HL-60/S4 treated with retinoic acid at 250 ng/mL for 4 days and 3 days (cell line): Measurements from ENCODE around the gene HRC.
"Not testable (repeated sequence)": the region's sequence is repeated elsewhere in the genome, so short reads cannot be mapped to it uniquely, and the experiment has no call there.

Experiments used
- in situ Hi-C: fragments of 300-500 bp; cut with MboI; formaldehyde crosslinking; loops from 2 replicates; pipeline ENCODE4 v1.7.0; 2022; ENCODE audit warnings: low sequenced_read_pairs

Gene HRC

GRCh38 chr19:49161987-49162386, 6.8 kb upstream of the HRC start:
- in situ Hi-C loops = no loop called here

DNA sequence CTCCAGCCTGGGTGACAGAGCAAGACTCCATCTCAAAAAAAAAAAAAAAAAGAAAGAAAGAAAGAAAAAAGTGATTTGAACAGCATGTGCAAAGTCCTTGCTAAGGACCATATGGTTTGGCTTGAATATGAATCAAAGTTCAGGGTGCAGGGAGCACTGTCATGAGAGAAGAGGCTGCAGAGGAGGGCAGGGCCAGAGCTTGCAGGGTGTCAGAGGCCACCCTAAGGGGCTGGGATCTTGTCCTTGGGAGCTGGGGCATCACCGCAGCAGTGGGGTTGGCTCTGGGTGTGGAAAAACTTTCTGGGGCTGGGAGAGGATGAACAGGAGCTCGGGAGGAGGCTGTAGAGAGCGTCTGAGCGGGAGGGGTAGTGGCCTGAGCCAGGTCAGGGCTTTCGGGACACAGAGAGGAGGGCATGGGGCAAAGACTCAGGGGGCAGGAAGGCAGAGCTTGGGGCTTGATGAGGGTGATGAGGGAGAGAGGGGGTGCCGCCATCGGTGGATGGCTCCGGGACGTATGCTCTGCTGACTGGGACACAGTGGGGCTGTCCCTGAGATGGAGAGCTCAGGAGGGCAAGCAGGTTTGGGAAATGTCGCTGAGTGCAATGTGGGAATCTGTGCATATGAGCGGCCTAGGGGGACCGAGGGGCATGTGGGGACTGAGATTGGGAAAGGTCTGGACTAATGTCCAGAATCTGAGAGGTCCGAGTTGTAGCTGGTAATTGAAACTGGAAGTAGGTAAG, 5.4 kb upstream of the HRC start:
- in situ Hi-C loops = no loop called here

DNA sequence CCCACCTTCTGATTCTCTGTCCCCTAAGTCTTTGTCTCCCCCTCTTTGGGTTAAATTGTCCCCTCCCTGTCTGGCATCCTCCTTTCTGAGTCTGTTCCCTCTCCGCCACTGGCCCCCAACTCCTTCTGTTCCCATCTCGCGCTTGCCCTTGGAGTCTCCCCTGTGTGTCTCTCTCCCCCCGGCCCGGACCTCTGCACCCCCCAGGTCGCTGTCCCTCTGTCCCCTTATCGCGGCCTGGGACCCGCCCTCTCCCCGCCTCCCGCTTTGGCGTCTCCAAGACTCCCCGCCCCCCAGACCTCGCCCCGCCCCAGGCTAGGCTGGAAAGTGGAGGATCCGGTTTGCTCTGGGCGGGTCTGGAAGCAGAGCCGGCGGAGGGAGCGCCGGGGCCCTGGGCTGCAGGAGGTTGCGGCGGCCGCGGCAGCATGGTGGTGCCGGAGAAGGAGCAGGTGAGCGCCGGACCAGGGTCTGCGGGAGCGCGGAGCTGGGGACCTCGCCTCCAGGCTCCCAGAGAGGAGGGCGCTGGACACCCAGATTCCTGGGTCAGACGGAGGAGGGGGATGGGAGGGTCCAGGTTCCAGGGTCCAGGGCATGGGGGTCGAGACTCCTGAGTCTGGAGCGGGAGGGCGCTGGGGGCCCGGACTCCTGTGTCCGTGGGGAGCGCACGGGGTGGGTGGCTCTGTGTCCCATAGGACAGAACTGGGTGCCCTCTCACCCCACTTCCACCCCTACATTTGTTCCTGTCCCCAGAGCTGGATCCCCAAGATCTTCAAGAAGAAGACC, 2.4 kb upstream of the HRC start, which contains the start of gene TRPM4:
TRPM4 (plus strand) TSS at position 348 of the 780 bp plus-strand sequence; CDS start at position 423, 75 bp downstream.
- in situ Hi-C loops = no loop called here

- in situ Hi-C loops = no loop called here
Observed at GRCh38 chr19:49155820-49156346, 687 bp upstream of the HRC start.

GRCh38 chr19:49154279-49154678, 917 bp downstream of the HRC start:
- in situ Hi-C loops = no loop called here

- in situ Hi-C loops = no loop called here
Observed at GRCh38 chr19:49153167-49153809, 1.9 kb downstream of the HRC start.

- in situ Hi-C loops = no loop called here
Observed at GRCh38 chr19:49152119-49152550, 3.1 kb downstream of the HRC start.

DNA sequence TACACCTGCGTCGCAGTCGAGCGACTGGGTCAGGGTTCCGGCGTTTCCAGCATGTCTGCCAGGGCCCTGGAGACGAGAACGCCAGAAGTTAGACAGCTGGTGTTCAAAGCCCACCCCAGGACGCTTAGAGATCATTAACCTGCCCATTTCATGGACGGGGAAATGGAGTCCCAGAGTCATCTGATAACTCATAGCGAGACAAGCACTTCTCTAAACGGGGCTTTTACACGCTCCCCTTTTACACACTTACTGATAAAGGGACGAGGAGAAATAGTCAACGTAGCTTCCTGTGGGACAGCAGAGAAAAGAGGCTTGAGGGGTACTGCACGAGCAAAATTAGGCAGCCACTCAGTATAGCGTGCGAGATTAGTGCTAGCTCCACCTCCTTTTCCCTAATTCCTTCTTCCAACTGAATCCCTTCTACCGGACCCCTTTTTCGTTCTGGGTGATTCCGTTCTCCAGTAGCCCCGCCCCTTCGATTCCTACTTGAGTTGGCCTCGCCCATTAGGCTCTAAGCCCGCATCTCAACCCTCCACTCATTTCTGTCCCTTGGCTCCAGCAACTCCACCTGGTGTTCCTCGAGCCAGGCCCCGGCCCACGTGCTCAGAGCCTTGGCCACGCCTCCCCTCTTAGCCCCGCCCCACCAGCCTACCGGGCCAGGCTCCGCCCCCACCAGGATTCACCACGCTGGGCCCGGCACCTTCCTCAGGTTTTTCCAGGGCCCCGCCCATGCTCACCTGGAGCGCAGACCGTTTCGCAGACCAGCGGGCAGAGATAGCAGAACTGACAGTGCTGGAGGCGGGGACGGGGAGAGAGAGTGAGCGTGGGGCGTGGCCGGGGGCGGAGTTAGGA, 3.7 kb downstream of the HRC start:
- in situ Hi-C loops = no loop called here

DNA sequence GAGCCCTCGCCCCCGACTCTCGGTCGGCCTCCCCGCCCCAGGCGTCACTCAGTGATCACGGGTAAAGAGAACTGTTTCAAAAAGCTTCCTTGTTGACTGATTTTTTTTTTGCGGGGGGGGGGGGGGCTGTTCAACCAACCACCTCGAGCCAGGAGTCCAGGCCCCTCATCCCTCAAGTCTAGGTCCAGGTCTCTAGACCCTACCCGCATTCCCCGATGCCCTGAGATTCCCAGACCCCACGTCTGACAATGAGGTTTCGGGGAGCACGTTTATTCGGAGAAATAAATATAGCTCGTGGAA, 4.3 kb downstream of the HRC start:
- in situ Hi-C loops = no loop called here

DNA sequence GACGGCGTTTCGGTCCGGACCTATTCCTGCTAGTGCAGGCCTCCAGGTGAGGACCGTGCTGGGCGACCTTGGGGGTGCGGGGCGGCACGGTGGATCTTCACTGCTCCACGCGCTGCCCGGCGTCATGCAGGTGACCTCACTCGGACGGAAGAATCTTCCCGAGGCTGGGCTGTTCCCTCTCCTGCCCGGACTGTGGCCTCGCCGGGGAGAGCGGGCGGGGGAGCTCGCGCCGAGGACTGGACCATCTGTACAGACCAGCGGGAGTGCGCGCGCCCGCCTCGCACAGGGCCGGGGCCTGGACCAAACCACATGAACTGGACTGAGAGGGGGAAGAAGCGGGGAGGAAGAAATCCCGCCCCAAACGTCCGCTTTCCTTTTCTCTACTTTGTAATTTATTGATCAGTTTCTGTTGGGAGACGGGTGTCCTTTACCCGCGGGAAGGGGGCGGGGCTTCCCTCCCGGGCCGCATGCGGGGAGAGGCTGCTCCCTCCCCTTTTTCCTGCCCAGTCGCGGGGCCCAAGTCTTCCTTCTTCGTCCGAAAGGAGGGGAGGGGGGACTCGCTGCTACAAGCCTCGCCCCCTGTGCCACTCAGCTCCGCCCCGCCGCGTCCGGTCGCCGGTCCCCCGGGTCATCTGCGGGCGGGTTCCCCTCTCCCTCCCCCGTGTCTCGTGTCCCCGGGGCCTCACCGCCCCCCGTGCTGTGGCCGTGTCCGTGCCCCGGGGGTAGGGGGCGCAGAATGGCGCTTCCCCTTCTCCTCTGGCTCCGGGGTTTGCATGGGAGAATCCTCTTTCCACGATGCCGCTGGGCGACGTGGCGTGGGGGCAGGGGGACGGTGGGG, 4.9 kb downstream of the HRC start:
- in situ Hi-C loops = no loop called here

- in situ Hi-C loops = no loop called here
Observed at GRCh38 chr19:49149652-49150105, 5.5 kb downstream of the HRC start.

- in situ Hi-C loops = no loop called here
Observed at GRCh38 chr19:49148784-49149651, 6.2 kb downstream of the HRC start.

GRCh38 chr19:49148044-49148682, 7.0 kb downstream of the HRC start:
- in situ Hi-C loops = no loop called here

- in situ Hi-C loops = not testable (repeated sequence)
Observed at GRCh38 chr19:49146408-49146770, 8.8 kb downstream of the HRC start.

DNA sequence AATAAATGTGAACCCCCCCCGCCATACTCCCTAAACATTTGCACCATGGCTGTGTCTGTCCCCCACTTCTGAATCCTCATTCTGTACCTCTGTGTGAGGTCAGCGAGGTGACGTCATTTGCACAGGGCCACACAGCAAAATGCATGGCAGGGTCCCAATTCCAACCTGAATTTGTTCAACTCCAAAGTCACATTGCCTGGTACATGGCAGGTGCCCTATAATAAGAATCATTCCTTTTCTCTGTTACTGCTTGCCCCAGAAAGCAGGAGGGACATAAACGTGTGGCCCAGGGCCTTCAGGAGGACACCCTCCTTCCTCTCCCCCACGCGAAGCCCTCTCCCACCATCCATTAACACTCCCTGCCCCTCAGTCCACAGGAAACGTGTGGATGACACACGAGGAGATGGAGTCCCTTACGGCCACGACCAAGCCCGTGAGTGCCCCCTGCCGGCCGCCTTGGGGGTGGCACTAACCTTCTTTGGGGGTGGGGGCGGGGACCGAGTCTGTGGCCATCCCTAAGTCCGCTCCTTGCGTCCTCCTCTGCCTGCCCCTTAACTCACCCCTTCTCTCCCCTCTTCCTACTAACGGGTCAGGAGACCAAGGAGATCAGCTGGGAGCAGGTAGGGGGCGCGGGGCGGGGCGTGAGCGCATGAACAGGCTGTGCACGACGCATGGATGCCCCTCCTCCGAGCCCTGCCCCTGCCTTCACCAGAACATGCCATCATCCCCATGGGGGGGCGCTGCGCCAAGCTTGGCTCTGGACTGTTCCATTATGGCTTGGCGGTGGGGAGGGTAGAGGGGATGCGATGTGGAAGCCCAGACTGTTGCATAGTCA, 9.4 kb downstream of the HRC start:
- in situ Hi-C loops = no loop called here

DNA sequence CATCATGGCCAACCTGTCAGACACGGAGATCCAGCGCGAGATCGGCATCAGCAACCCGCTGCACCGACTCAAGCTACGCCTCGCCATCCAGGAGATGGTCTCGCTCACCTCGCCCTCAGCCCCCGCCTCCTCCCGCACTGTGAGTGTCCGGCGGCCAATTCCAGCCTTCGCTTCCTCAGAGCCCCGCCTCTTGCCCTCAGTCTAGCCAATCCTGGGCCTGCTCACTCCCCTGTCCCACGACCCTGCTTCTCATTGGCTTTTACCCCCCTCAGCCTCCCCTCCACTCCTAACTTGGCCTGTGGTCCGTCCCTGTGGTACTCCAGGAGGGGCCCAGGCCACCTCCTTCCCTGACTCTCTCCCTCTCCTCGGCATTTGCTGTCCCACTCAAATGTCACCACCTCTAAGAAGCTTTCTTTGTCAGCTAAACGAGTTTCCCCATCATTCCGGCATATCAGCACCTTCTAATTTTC, 12.3 kb downstream of the HRC start:
- in situ Hi-C loops = no loop called here

- in situ Hi-C loops = no loop called here
Observed at GRCh38 chr19:49141352-49141751, 13.8 kb downstream of the HRC start.
